Dermis microvascular lymphatic vessel endothelial cell (primary cell): ENCODE results near the gene STAB1. TPM values are rescaled to one million over a fixed set of nuclear protein-coding genes. Genes with fewer than 3 reads are reported as not detected.
"Not testable (repeated sequence)": the region's sequence is repeated elsewhere in the genome, so short reads cannot be mapped to it uniquely, and the experiment has no call there.

Experiments used
- DNase-seq, 2 donors: peaks; one replicate each; pipeline versions ENCODE4 v3.0.0 to v3.0.0-alpha.2; 2010; ENCODE audit warnings: low read depth in 2 of 2
- total RNA-seq: library from RNA; depleted of rRNA; stranded (reverse); fragments of >200 nt; gene quantifications from 2 replicates; pipeline ENCODE4 v1.2.1, GENCODE V29; 2014

The STAB1 gene
- total RNA-seq, 1 donor from 2014 or later: 117 TPM

DNA sequence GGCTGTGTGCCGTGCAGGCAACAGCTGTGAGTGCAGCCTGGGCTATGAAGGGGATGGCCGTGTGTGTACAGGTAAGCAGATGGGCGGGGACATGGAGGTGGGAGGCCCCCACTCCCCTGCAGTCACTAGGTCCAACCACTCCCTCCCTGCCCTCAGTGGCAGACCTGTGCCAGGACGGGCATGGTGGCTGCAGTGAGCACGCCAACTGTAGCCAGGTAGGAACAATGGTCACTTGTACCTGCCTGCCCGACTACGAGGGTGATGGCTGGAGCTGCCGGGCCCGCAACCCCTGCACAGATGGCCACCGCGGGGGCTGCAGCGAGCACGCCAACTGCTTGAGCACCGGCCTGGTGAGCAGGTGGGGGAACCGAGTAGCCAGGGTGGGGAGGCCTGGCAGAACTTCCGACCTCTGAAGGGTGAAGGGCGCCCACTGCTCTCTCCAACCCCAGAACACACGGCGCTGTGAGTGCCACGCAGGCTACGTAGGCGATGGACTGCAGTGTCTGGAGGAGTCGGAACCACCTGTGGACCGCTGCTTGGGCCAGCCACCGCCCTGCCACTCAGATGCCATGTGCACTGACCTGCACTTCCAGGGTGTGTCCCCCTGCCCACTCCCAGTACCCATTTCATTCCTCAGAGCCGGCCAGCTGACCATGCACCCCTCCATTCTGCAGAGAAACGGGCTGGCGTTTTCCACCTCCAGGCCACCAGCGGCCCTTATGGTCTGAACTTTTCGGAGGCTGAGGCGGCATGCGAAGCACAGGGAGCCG, 26.9 kb downstream of the STAB1 start:
- no peak for DNase-seq

GRCh38 chr3:52522651-52523251, 27.6 kb downstream of the STAB1 start:
- DNase-seq: no peak

DNA sequence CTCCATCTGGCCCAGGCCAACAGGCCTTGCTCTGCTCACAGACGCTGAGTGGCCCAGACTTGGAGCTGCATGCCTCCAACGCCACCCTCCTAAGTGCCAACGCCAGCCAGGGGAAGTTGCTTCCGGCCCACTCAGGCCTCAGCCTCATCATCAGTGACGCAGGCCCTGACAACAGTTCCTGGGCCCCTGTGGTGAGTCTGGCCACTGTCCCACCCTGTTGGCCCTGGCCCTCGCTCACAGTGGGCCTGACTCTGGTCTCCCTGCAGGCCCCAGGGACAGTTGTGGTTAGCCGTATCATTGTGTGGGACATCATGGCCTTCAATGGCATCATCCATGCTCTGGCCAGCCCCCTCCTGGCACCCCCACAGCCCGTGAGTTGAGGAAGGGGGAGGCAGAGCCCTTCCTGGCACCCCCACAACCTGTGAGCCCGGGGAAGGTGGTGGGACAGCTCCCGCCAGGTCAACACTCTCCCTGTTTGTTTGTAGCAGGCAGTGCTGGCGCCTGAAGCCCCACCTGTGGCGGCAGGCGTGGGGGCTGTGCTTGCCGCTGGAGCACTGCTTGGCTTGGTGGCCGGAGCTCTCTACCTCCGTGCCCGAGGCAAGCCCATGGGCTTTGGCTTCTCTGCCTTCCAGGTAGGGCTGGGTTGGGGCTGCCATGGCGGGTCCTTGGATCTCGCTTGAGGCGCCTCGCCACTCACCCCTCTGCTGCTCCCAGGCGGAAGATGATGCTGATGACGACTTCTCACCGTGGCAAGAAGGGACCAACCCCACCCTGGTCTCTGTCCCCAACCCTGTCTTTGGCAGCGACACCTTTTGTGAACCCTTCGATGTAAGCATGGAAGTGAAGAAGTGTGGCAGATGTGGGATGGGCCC, 28.5 kb downstream of the STAB1 start:
- DNase-seq: no peak

- no peak for DNase-seq
Observed at GRCh38 chr3:52524258-52524751, 29.2 kb downstream of the STAB1 start.

GRCh38 chr3:52524752-52525679, 29.9 kb downstream of the STAB1 start:
- DNase-seq: peak; percentile 30 to 68

DNA sequence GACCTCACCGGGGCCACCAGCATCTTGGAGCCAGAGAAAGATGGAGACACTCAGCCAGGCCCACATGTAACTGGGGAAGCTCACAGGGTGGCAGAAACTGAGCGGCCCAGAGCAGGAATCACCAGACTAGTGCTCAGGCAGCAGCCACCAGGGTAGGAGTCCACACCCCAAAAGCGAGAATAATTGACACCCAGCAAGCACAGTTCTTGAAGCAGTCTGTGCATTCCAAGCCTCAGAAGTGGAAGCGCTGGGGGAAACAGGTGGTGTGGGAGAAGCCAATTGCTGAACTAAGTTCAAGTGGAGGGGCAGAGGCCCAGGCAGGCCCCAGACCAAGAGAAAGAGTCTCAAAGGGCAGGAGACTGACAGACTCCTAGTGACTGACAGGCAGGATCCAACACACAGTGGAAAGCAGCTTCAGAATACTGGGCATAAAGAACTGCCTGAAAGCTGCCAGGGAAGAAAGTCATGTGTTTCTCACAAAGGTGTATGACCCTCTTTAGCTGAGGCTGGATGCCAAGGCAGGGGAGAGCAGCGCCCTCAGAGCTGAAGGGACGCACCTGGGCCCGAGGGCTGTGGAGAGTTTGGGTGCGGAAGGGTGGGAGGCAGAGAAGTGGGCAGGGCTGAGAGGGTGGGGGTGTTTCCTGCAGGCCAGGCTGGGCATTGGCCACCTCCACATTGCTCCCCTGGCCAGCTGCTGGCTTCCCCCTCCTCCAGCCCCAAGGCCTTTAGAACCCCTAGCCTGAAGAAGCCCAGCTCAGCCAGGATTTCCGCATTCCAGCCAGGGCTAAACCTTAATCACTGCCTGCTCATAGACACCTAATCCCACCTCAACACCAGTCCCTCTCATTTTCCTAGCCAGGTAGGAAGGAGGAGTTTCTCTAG, 30.8 kb downstream of the STAB1 start:
- DNase-seq: no peak

DNA sequence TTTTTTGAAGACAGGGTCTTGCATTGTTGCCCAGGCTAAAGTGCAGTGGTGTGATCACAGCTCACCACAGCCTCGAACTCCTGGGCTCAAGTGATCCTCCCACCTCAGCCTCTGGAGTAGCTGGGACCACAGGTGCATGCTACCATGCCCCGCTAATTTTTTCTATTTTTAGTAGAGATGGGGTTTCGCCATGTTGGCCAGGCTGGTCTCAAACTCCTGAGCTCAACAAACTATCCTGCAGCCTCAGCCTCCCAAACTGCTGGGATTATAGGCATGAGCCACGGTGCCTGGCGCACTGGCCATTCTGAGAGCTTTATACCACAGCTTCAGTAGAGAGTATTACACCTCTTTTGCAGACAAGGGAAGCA, 31.5 kb downstream of the STAB1 start:
- DNase-seq: not testable (repeated sequence)

DNA sequence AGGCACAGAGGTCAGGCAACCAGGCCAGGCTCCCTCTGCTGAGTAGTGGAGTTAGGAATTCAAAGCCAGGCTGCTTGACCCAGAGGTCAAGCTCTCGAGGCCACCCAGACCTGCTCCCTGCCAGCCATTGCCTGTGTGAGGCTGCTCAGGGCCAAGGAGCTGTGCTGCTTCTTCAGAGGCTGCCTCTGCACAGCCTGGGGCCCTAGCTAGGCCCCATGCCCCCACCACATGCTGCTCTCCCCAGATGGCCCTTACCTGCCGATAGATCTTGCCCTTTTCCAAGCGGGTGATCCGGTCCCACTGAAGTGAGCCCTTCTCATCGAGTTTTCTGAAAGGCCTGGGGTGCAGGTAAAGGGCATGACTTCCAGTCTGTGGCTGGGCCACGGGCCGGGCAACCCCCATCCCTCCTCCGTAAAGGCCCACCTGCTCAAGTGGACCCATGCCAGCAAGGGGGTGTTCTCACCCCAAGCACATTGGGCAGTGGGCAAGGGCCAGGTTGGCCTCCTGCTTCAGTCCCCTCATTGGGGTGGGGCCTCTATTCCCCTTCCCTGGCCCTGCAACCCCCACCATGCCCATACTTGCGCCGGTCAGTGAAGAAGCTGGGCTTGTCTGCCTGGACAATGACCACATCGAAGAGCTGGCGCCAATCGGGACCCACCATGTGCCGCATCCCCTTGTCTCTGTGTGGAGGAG, 32.0 kb downstream of the STAB1 start:
- DNase-seq: no peak

- DNase-seq: no peak
Observed at GRCh38 chr3:52527732-52528585, 32.8 kb downstream of the STAB1 start.

DNA sequence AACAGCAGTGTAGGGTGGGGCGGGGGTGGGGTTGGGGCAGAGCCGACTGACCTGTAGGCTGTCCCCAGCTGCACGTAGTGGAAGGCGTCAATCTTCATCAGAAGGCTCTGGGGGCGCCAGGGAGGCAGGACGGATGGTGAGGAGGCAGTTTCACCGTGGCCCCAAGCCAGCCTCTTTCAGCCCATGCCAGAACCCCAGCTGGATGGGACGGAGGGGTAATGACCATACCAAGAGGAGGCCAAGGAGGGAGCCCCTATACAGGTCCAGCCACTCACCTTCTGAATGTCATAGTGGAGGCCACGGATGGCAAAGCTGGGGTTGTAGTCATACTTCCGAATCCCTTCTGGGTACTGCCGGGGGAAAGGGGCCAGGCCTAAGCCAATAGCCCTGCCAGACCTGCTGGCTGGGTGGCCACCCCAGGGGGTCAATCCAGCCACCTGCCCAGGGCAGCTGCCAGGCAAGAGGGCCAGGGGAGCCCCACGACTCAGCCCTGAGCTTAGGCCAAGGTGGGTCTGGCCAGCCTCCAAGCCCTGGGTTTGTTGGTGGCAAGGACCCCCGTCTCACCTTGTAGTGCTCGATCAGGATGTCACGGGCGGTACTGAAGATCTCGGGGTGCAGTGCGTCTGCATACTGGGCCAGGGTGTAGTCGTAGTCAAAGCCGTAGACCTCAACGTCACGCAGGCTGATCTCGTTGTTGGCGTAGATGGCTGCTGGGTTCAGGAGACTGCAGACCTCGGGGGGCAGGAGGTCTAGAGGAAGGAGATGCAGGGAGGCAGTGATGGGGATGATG, 33.6 kb downstream of the STAB1 start:
- no peak for DNase-seq

- DNase-seq: peak in 1 of 2 donors; percentile 22
Observed at GRCh38 chr3:52529376-52530333, 34.5 kb downstream of the STAB1 start.

DNA sequence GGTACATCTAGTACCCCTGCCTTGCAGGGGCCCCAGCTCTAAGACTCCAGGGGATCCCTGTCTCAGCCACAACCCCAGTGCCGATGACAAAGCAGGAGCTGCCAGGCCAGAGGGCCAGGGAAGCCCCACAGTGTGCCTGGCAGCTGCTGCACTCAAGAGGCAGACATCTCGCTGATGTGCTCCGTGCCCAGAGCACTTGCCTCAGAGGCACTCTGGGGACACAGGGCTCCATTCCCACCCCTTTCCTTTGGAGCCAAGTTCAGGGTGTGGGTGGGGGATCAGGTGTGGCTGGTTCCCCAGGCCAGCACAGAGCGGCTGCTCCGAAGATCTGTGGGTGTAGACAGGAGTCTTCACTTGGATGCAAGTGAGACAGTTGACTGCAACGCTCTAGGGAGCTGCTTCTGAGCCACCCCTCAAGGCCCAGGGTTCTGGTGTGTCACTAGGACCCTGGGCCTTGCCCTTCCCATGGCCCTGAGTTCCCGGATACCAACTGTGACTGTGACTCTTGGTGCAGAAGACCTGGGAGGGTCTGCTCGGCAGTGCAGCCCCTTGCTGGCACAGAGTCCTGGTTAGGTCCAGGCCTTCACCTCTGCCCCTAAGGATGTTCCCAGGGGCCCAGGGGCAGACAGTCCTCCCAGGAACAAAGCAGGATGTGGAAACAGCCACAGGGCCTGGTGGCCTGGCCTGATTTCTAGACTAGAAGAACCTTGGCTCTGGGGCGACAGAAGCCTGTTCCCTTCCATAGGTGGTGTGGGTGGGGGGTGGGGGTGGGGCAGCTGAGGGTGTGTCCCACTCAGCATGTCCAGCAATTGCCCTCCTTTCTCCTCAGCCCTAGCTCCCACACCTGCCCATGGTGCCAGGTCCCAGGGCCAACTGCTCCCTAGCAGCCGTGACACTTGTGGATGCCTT, 36.0 kb downstream of the STAB1 start:
- no peak for DNase-seq

DNA sequence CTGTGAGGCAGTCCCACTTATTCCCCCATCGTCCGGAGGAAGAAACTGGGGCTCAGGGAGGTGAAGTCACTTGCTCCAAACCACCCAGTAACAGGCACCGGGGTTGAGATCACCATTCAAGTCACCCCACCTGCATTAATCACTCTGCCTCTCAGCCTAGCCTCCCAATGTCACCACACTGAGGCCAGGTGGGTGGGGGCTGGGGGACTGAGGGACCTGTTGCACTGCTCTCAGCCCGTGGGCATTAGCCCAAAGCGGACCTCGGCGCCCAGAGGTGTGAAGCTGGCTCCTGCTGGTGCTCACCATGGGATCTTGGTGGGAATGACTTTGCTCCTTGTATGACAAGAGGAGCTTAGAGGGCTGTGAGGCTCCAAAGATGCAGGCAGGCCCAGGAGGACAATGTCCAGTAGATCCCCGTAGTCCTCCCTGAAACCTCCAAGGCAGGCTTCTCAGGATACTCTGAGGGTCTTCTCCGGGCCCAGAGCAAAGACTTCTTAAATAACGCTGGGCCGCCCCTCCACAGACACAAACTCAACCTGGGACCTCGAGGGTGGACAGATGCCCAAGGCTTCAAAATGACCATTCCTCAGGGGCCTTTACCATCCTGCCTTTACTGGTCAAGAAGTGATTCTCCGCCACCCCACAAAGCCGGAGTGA, 36.9 kb downstream of the STAB1 start:
- DNase-seq: no peak

GRCh38 chr3:52532517-52532837, 37.3 kb downstream of the STAB1 start:
- peak; percentile 41 to 90 for DNase-seq
